GM10266 (cell line): ENCODE results near the gene AFF4.

ENCODE experiments used
- DNase-seq: peaks from one replicate; pipeline ENCODE4 v3.0.0; 2012; ENCODE audit errors: extremely low spot score
- TF ChIP-seq, protein P1 (sequence below): IDR thresholded peaks from 2 replicates; pipeline ENCODE4 v1.5.1; 2012; ENCODE audit warnings: mild to moderate bottlenecking, low read depth; ENCODE audit not compliant: control insufficient read depth, insufficient read depth; ENCODE audit errors: missing control alignments

AFF4 gene

DNA sequence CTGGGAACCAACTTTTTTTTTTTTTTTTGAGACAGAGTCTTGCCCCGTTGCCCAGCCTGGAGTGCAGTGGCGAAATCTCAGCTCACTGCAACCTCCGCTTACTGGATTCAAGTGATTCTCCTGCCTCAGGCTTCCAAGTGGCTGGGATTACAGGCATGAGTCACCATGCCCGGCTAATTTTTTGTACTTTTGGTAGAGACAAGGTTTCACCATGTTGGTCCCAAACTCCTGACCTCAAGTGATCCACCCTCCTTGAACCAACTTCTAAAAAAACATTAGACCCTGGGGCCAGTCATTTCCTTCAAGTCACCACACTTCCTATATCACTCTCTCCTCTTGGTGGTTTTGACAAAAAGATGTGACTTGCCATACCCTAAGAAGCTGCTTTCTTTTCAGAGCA is 122.1 kb downstream of the AFF4 start:
- DNase-seq = no peak
- TF ChIP-seq, protein P1, sequence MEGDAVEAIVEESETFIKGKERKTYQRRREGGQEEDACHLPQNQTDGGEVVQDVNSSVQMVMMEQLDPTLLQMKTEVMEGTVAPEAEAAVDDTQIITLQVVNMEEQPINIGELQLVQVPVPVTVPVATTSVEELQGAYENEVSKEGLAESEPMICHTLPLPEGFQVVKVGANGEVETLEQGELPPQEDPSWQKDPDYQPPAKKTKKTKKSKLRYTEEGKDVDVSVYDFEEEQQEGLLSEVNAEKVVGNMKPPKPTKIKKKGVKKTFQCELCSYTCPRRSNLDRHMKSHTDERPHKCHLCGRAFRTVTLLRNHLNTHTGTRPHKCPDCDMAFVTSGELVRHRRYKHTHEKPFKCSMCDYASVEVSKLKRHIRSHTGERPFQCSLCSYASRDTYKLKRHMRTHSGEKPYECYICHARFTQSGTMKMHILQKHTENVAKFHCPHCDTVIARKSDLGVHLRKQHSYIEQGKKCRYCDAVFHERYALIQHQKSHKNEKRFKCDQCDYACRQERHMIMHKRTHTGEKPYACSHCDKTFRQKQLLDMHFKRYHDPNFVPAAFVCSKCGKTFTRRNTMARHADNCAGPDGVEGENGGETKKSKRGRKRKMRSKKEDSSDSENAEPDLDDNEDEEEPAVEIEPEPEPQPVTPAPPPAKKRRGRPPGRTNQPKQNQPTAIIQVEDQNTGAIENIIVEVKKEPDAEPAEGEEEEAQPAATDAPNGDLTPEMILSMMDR = no peak

DNA sequence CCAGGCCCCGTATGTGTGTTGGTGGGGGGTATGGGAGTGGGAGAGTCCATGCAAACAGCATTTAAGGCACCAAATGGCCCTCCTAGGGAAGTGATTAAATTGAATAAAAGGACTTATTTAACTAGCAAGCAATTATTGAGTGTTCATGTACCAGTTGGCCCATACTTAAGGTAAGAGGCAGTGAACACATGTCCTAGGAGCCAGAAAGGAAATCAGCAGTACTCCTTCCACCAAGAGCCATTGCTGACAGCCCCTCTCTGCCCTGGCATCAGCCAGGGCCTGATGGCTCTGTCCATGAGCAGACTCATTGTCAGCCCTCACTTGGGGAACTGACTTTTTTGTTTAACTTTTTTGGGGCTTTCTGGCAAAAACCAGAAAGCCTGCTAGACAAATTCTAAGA is 122.5 kb downstream of the AFF4 start:
- no peak for DNase-seq
- TF ChIP-seq, protein P1 = no peak

GRCh38 chr5:132840313-132840712 is 123.1 kb downstream of the AFF4 start:
- DNase-seq = no peak
- TF ChIP-seq, protein P1 = no peak

GRCh38 chr5:132839426-132840301 is 123.8 kb downstream of the AFF4 start:
- TF ChIP-seq, protein P1 = no peak
- DNase-seq = no peak

GRCh38 chr5:132838516-132839282 is 124.7 kb downstream of the AFF4 start:
- no peak for DNase-seq
- TF ChIP-seq, protein P1 = no peak

DNA sequence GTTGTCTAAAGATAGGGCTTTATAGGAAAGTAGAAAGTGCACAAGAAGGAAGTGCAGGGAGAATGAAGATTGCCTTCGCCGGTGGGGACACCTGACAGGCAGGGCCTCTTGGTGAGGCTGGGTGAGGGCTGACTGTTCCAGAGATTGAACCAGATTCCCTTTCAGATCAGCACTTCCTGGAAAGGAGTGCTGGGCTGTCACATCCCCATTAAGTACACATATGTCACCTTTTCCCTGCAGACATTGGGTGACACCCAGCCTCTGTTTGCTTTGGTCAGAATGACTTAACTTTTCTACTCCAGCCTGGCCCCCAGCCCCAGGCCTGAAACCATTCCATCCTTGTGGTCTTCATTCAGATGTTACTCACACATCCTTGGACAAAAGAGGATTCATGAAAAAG is 125.6 kb downstream of the AFF4 start:
- DNase-seq = no peak
- TF ChIP-seq, protein P1 = no peak

- DNase-seq = no peak
- TF ChIP-seq, protein P1 = no peak
Observed at GRCh38 chr5:132836852-132837251, 126.6 kb downstream of the AFF4 start.
